Esophagus squamous epithelium (tissue), 5 donors: Measurements from ENCODE around the gene STK25. TPM values are rescaled to one million over a fixed set of nuclear protein-coding genes. Genes with fewer than 3 reads are reported as not detected.

Source experiments
- DNase-seq: peaks from one replicate; lab custom pipeline; 2025; lab: John Stamatoyannopoulos, UW
- H3K27ac ChIP-seq, 4 donors: fragments of 200-600 bp; sonication (generic); one replicate each; pipeline ENCODE4 v1.5.1; 2016 to 2019; ENCODE audit warnings: mild to moderate bottlenecking in 1 of 4
- H3K27me3 ChIP-seq, 4 donors: fragments of 200-600 bp; sonication (generic); 1 replicate in 3 of 4; 2 replicates in 1 of 4; pipeline versions ENCODE4 v1.5.1 to v1.6.0; 2017 to 2021; ENCODE audit warnings: antibody characterized with exemption in 1 of 4
- H3K36me3 ChIP-seq, 3 donors: fragments of 200-600 bp; sonication (generic); one replicate each; pipeline ENCODE4 v1.5.1; 2016 to 2019
- H3K4me1 ChIP-seq, 3 donors: fragments of 200-600 bp; sonication (generic); one replicate each; pipeline ENCODE4 v1.5.1; 2017 to 2019
- H3K4me3 ChIP-seq, 4 donors: fragments of 200-600 bp; sonication (generic); 1 replicate in 3 of 4; 2 replicates in 1 of 4; pipeline ENCODE4 v1.5.1; 2016 to 2019; ENCODE audit warnings: mild to moderate bottlenecking in 2 of 4, moderate library complexity in 1 of 4
- H3K9me3 ChIP-seq, 3 donors: fragments of 200-600 bp; sonication (generic); one replicate each; pipeline ENCODE4 v1.5.1; 2016 to 2019
- POLR2A ChIP-seq, 4 donors: fragments of 450-650 bp; IDR thresholded peaks; one replicate each; pipeline ENCODE4 v1.6.1; 2017; ENCODE audit warnings: antibody characterized with exemption in 4 of 4, mild to moderate bottlenecking in 4 of 4, moderate library complexity in 3 of 4
- WGBS, 2 donors: methylation state at CpG; one replicate each; pipeline ENCODE4 v1.1.5; 2018; 5-methylcytosine and 5-hydroxymethylcytosine counted together
- intact Hi-C: fragments of 100-400 bp; cut with DNase I; formaldehyde crosslinking; loops from one replicate; pipeline ENCODE4 v1.15.0; 2022
- total RNA-seq, 4 donors: library from RNA; depleted of rRNA; stranded (reverse); fragments of >200 nt; gene quantifications; one replicate each; pipeline ENCODE4 v1.1.0, GENCODE V29; 2016
- TF ChIP-seq, protein P1 (sequence below), 6 experiments: fragments of 450-650 bp in 4 of 6; fragments of 200-600 bp in 2 of 6; sonication (generic) in 2 of 6; IDR thresholded peaks; one replicate each; pipeline ENCODE4 v1.5.1; 2016 to 2019; ENCODE audit warnings: antibody characterized with exemption in 6 of 6, mild to moderate bottlenecking in 4 of 6, moderate library complexity in 4 of 6
- donor health status: DM: yes; HTN: yes; CAD: no.

The STK25 gene
- total RNA-seq, 4 donors from 2014 or later: 137 to 156 (median 140) TPM

GRCh38 chr2:241505781-241506201 is 2.6 kb downstream of the STK25 start:
- Histone ChIP-seq H3K4me1 (peaks cover 6 to 55% (median 31%) of the 10 kb centered on the region in 3 donors), H3K4me3 (no peak overlapping the region), H3K36me3 (peaks cover 0 to 35% (median 0%) of the 10 kb centered on the region in 3 donors), H3K9me3 (no peaks in the 10 kb centered on the region), H3K27ac (no peak overlapping the region), H3K27me3 (no peaks in the 10 kb centered on the region)
- intact Hi-C loops: no loop called here
- no peak for DNase-seq
- no peak for TF ChIP-seq POLR2A (IDR thresholded peaks at IDR 0.05)
- TF ChIP-seq, protein P1, sequence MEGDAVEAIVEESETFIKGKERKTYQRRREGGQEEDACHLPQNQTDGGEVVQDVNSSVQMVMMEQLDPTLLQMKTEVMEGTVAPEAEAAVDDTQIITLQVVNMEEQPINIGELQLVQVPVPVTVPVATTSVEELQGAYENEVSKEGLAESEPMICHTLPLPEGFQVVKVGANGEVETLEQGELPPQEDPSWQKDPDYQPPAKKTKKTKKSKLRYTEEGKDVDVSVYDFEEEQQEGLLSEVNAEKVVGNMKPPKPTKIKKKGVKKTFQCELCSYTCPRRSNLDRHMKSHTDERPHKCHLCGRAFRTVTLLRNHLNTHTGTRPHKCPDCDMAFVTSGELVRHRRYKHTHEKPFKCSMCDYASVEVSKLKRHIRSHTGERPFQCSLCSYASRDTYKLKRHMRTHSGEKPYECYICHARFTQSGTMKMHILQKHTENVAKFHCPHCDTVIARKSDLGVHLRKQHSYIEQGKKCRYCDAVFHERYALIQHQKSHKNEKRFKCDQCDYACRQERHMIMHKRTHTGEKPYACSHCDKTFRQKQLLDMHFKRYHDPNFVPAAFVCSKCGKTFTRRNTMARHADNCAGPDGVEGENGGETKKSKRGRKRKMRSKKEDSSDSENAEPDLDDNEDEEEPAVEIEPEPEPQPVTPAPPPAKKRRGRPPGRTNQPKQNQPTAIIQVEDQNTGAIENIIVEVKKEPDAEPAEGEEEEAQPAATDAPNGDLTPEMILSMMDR (IDR thresholded peaks at IDR 0.05): no peak
- WGBS, 2 donors: 100% methylated on average over 2 of the region's 7 CpGs

- intact Hi-C loops: no loop called here
- WGBS, 2 donors: 78 to 91% methylated on average over 3 to 11 of the region's 15 CpGs
- H3K27me3 ChIP-seq: no peaks in the 10 kb centered on the region
- DNase-seq: no peak
- peaks cover 6 to 55% (median 31%) of the 10 kb centered on the region in 3 donors for H3K4me1 ChIP-seq
- H3K36me3 ChIP-seq: peaks cover 0 to 40% (median 0%) of the 10 kb centered on the region in 3 donors
- H3K27ac ChIP-seq: no peak overlapping the region
- no peak for TF ChIP-seq POLR2A (IDR thresholded peaks at IDR 0.05)
- TF ChIP-seq, protein P1 (IDR thresholded peaks at IDR 0.05): no peak
- H3K4me3 ChIP-seq: no peak overlapping the region
- H3K9me3 ChIP-seq: no peaks in the 10 kb centered on the region
Measured at GRCh38 chr2:241505086-241505780, 3.2 kb downstream of the STK25 start.

DNA sequence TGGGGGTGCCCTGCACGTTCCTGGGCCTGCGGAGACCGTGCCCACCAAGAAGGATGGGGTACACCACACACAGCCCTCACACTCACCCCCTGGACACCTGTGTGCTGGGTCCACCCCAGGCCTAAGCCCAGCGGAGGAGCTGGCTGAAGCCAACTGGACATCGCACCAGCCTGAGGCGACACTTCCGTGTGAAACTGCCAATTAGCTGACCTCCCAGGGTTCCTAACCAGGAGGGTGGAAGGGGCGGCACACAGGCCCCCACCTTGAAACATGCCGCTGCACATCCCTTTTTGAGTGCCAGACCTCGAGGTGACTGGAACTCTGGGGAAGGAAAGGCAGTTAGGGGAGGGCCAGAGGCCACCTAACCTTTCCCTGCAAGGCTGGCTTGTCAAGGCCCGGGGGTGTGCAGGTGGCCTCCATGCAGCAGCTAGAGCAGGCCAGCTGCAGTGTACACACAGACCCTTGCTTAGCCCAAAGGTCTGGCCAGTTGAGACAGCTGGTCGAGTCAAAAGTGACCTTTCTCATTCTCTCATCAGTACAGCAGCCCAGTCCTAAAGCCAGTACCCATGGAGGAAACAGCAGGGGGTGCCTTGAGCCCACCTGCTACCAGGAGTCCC is 4.5 kb downstream of the STK25 start:
- no peak overlapping the region for H3K4me3 ChIP-seq
- peaks cover 0 to 42% (median 22%) of the 10 kb centered on the region in 3 donors for H3K4me1 ChIP-seq
- no peak overlapping the region for H3K27ac ChIP-seq
- intact Hi-C loops: no loop called here
- peaks cover 0 to 54% (median 1%) of the 10 kb centered on the region in 3 donors for H3K36me3 ChIP-seq
- no peaks in the 10 kb centered on the region for H3K27me3 ChIP-seq
- 84 to 91% methylated on average over 4 to 9 of the region's 12 CpGs for WGBS, 2 donors
- H3K9me3 ChIP-seq: no peaks in the 10 kb centered on the region
- no peak for DNase-seq
- no peak for TF ChIP-seq POLR2A (IDR thresholded peaks at IDR 0.05)
- TF ChIP-seq, protein P1 (IDR thresholded peaks at IDR 0.05): no peak

GRCh38 chr2:241502281-241502680 is 6.1 kb downstream of the STK25 start:
- TF ChIP-seq, protein P1 (IDR thresholded peaks at IDR 0.05): no peak
- TF ChIP-seq POLR2A (IDR thresholded peaks at IDR 0.05): no peak
- WGBS, 2 donors: 85 to 94% methylated on average over 11 of the region's 11 CpGs
- Histone ChIP-seq H3K9me3 (no peaks in the 10 kb centered on the region), H3K4me1 (peaks cover 0 to 35% (median 20%) of the 10 kb centered on the region in 3 donors), H3K27ac (no peak overlapping the region), H3K4me3 (no peak overlapping the region), H3K36me3 (peaks cover 9 to 70% (median 15%) of the 10 kb centered on the region in 3 donors), H3K27me3 (no peaks in the 10 kb centered on the region)
- no peak for DNase-seq
- intact Hi-C loops: no loop called here

DNA sequence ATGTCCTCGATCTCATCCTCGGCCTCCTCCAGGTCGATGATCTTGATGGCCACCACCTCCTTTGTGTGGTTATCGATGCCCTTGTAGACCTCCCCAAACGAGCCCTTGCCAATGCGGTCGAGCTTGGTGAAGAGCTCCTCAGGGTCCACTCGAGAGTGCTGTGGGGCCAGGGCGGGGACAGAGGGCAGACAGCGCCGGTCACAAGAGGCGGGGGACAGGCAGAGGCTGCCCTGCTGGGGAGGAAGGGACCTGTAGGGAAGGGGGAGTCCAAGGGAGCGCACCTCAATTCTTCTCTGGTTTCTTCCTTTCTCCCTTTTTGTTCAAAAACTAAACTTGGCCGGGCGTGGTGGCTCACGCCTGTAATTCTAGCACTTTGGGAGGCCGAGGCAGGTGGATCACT is 6.8 kb downstream of the STK25 start:
- Histone ChIP-seq H3K27me3 (no peaks in the 10 kb centered on the region), H3K9me3 (no peaks in the 10 kb centered on the region), H3K27ac (no peak overlapping the region), H3K4me3 (no peak overlapping the region), H3K36me3 (peaks cover 9 to 77% (median 17%) of the 10 kb centered on the region in 3 donors), H3K4me1 (peaks cover 0 to 28% (median 13%) of the 10 kb centered on the region in 3 donors)
- DNase-seq: no peak
- TF ChIP-seq, protein P1 (IDR thresholded peaks at IDR 0.05): no peak
- TF ChIP-seq POLR2A (IDR thresholded peaks at IDR 0.05): no peak
- intact Hi-C loops: no loop called here
- WGBS, 2 donors: 87 to 95% methylated on average over 8 to 11 of the region's 17 CpGs
